GM12878 (cell line): ENCODE data around the gene BOD1L1. TPM values are rescaled to one million over a fixed set of nuclear protein-coding genes. Genes with fewer than 3 reads are reported as not detected.

Experiments
- ATAC-seq: fragments of 200-7000 bp; cut with Tn5 transposase; 3 replicates; pipeline ENCODE4 v1.9.1; 2020; ENCODE audit warnings: mild to moderate bottlenecking, moderate library complexity
- BruUV-seq: library from RNA; stranded (reverse); fragments of 400-500 nt; replicated peaks from 2 replicates; lab custom pipeline; 2021; lab: Mats Ljungman, UMichigan
- CTCF ChIA-PET: fragments of 300-600 bp; sonication (Branson Sonifier 250); formaldehyde crosslinking; extraction: SDS; loops from one replicate; lab custom pipeline; 2021; ENCODE audit warnings: inconsistent platforms; lab: Yijun Ruan, JAX
- POLR2A ChIA-PET: fragments of 350-600 bp; formaldehyde crosslinking; extraction: SDS; loops from one replicate; lab custom pipeline; 2021; ENCODE audit warnings: inconsistent platforms; lab: Charles Lee
- RAD21 ChIA-PET: fragments of 300-600 bp; sonication (Branson Sonifier 250); formaldehyde crosslinking; loops from one replicate; lab custom pipeline; 2023; ENCODE audit warnings: antibody characterized with exemption; ENCODE audit not compliant: unreplicated experiment; lab: Charles Lee
- SMC1A ChIA-PET: fragments of 300-600 bp; sonication (Branson Sonifier 250); formaldehyde crosslinking; loops from one replicate; lab custom pipeline; 2023; ENCODE audit not compliant: unreplicated experiment, uncharacterized antibody; lab: Charles Lee
- DNase-seq: peaks from one replicate; pipeline ENCODE4 v3.0.0-alpha.2; 2011; ENCODE audit warnings: low read depth, low spot score
- FAIRE-seq: peaks from 3 replicates; lab custom pipeline; 2011; peaks lifted over from hg19 to GRCh38; lab: Jason Lieb, UNC
- H2AFZ ChIP-seq: 2 replicates; pipeline ENCODE4 v1.6.0; 2011; ENCODE audit warnings: low read depth, low read length, control low read depth; ENCODE audit not compliant: control insufficient read depth
- H3K27ac ChIP-seq: 2 replicates; pipeline ENCODE4 v1.5.1; 2011; ENCODE audit warnings: control low read depth; ENCODE audit not compliant: control insufficient read depth, insufficient read depth
- H3K27me3 ChIP-seq, 2 experiments: replicated peaks in 1 of 2; 2 replicates each; pipeline versions ENCODE4 v1.6.0 to v1.6.1; 2011; ENCODE audit warnings: low read length in 1 of 2; ENCODE audit not compliant: control insufficient read depth in 2 of 2, insufficient read depth in 2 of 2
- H3K36me3 ChIP-seq, 2 experiments: 2 replicates each; pipeline ENCODE4 v1.5.1; 2011; ENCODE audit warnings: low read length in 1 of 2; ENCODE audit not compliant: control insufficient read depth in 2 of 2, insufficient read depth in 2 of 2
- H3K4me1 ChIP-seq: 2 replicates; pipeline ENCODE4 v1.6.1; 2011; ENCODE audit warnings: mild to moderate bottlenecking, low read length, moderate library complexity, mixed read lengths; ENCODE audit not compliant: control insufficient read depth, insufficient read depth
- H3K4me2 ChIP-seq: 2 replicates; pipeline ENCODE4 v1.6.0; 2011; ENCODE audit warnings: control low read depth; ENCODE audit not compliant: control insufficient read depth, insufficient read depth
- H3K4me3 ChIP-seq: fragments of 200-600 bp; sonication (generic); 2 replicates; pipeline ENCODE4 v1.5.1; 2016
- H3K79me2 ChIP-seq: 2 replicates; pipeline ENCODE4 v1.6.0; 2011; ENCODE audit warnings: low read length; ENCODE audit not compliant: control insufficient read depth, insufficient read depth
- H3K9ac ChIP-seq: 2 replicates; pipeline ENCODE4 v1.8.0; 2011; ENCODE audit warnings: low read length, control low read depth, mixed read lengths; ENCODE audit not compliant: control insufficient read depth, insufficient read depth
- H3K9me3 ChIP-seq: replicated peaks from 3 replicates; pipeline ENCODE4 v1.5.1; 2011; ENCODE audit warnings: mild to moderate bottlenecking, low read length; ENCODE audit not compliant: control insufficient read depth, insufficient read depth
- H4K20me1 ChIP-seq: 2 replicates; pipeline ENCODE4 v1.6.0; 2011; ENCODE audit not compliant: control insufficient read depth, insufficient read depth
- ATF7 ChIP-seq: fragments of 450-650 bp; IDR thresholded peaks from 2 replicates; pipeline ENCODE4 v1.6.1; 2016; ENCODE audit warnings: low read depth, mild to moderate bottlenecking
- BCL11A ChIP-seq: IDR thresholded peaks from 2 replicates; pipeline ENCODE4 v1.6.1; 2011; ENCODE audit warnings: low read depth, low read length
- CBFB ChIP-seq: IDR thresholded peaks from 2 replicates; pipeline ENCODE4 v1.6.1; 2016; ENCODE audit warnings: antibody characterized with exemption, low read depth
- EZH2 ChIP-seq: IDR thresholded peaks from 2 replicates; pipeline ENCODE4 v1.6.1; 2012; ENCODE audit warnings: low read depth, mild to moderate bottlenecking, control low read depth, inconsistent platforms, low read length, borderline replicate concordance; ENCODE audit not compliant: control insufficient read depth
- FOS ChIP-seq: IDR thresholded peaks from 3 replicates; pipeline ENCODE4 v1.6.1; 2011; ENCODE audit warnings: borderline replicate concordance; ENCODE audit not compliant: insufficient read length; ENCODE audit errors: extremely low read depth
- FOXK2 ChIP-seq: fragments of 450-650 bp; IDR thresholded peaks from 2 replicates; pipeline ENCODE4 v1.6.1; 2017; ENCODE audit warnings: mild to moderate bottlenecking, moderate library complexity
- IKZF2 ChIP-seq, 2 experiments: fragments of 450-650 bp; IDR thresholded peaks; 2 replicates each; pipeline ENCODE4 v1.6.1; 2017; ENCODE audit warnings: mild to moderate bottlenecking in 2 of 2, moderate library complexity in 2 of 2
- KLF5 ChIP-seq: fragments of 450-650 bp; IDR thresholded peaks from 2 replicates; pipeline ENCODE4 v1.6.1; 2014; ENCODE audit warnings: mild to moderate bottlenecking; ENCODE audit not compliant: partially characterized antibody
- NFIC ChIP-seq: IDR thresholded peaks from 2 replicates; pipeline ENCODE4 v1.6.1; 2012; ENCODE audit warnings: low read depth, mild to moderate bottlenecking, inconsistent platforms, low read length, moderate library complexity
- NR2F1 ChIP-seq: fragments of 450-650 bp; conservative IDR thresholded peaks from 2 replicates; pipeline ENCODE4 v1.6.1; 2017; ENCODE audit warnings: mild to moderate bottlenecking
- POLR2A ChIP-seq: IDR thresholded peaks from 2 replicates; pipeline ENCODE4 v1.6.1; 2011; ENCODE audit warnings: low read depth, mild to moderate bottlenecking, low read length
- RELA ChIP-seq: fragments of 450-650 bp; IDR thresholded peaks from 2 replicates; pipeline ENCODE4 v1.8.0; 2014; ENCODE audit warnings: borderline replicate concordance; ENCODE audit not compliant: partially characterized antibody
- TBL1XR1 ChIP-seq: IDR thresholded peaks from 2 replicates; pipeline ENCODE4 v1.6.1; 2012; ENCODE audit warnings: low read depth, low read length, improper control_type of control experiment
- ZBED1 ChIP-seq: IDR thresholded peaks from 2 replicates; pipeline ENCODE4 v1.6.1; 2016; ENCODE audit warnings: borderline replicate concordance
- WGBS: methylation state at CpG from one replicate; pipeline ENCODE4 v1.1.6; 2016; ENCODE audit warnings: low lambda C conversion rate; ENCODE audit not compliant: insufficient replicate concordance, insufficient coverage; ENCODE audit errors: missing lambda C conversion rate; 5-methylcytosine and 5-hydroxymethylcytosine counted together
- in situ Hi-C: fragments of 300-500 bp; cut with MboI; formaldehyde crosslinking; loops from 9 replicates; pipeline ENCODE4 v1.14.3; 2018; ENCODE audit warnings: mixed read lengths
- intact Hi-C: fragments of 100-400 bp; cut with micrococcal nuclease; formaldehyde crosslinking; loops from one replicate; pipeline ENCODE4 v1.14.2; 2022; ENCODE audit not compliant: unreplicated experiment
- polyA plus RNA-seq, 11 experiments: library from polyadenylated mRNA; depleted of rRNA in 4 of 11; unstranded in 6 of 11; stranded (reverse) in 5 of 11; fragments of >200 nt; fragmentation: Nextera tagmentation in 4 of 11; fragmentation: Illumina TruSeq in 1 of 11; extraction: Ambion mirVana in 4 of 11; extraction: Trizol in 1 of 11; gene quantifications; 1 replicate in 1 of 11; 2 replicates in 10 of 11; pipeline versions ENCODE4 v1.2.1 to v1.2.3, GENCODE V29; 2011 to 2016; ENCODE audit warnings: inconsistent platforms in 2 of 11, missing spikeins in 2 of 11, low read depth in 1 of 11
- total RNA-seq, 4 experiments: library from RNA; depleted of rRNA in 3 of 4; stranded (reverse); fragments of >200 nt in 3 of 4; fragmentation: Illumina TruSeq in 1 of 4; extraction: Trizol in 1 of 4; gene quantifications; 2 replicates each; pipeline versions ENCODE4 v1.2.1 to v1.2.3, GENCODE V29; 2013 to 2021
- TF ChIP-seq, protein P1 (sequence below): fragments of 450-650 bp; formaldehyde crosslinking; IDR thresholded peaks from 2 replicates; pipeline ENCODE4 v1.4.0; 2020; ENCODE audit warnings: mild to moderate bottlenecking, moderate library complexity
- TF ChIP-seq, protein P2 (sequence below): IDR thresholded peaks from 2 replicates; pipeline ENCODE4 v1.6.1; 2012; ENCODE audit warnings: low read depth, low read length, improper control_type of control experiment

BOD1L1 gene
- total and polyA plus RNA-seq, 10 of the 15 experiments (the other 5 are each of a cell fraction or from before 2014, with no cell fraction given) = 6.8 to 41.6 (median 24.3) TPM

DNA sequence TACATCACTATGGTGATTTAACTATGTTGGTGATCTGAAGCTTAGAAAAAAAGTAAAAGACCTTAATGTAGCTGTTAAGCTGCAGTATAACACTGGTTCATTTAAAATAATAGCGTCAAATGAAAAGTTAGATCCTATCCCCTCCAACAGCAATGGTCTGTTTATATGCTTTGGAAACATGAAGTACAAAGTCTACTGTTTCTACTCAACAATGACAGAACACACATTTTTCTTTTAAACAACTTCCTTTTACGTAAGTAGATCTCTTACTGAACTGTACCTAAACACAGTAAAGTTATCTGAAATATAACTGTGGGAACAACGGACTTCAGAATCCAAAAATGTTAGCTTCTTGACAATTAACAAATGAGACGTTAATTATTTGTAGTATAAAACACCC, 35.3 kb downstream of the BOD1L1 start:
- H3K36me3 ChIP-seq = peaks cover 2 to 35% of the 10 kb centered on the region in 2 experiments
- RAD21 ChIA-PET = no interaction called here
- no peak overlapping the region for H3K27ac ChIP-seq
- no peaks in the 10 kb centered on the region for H3K27me3 ChIP-seq
- no peaks in the 10 kb centered on the region for H3K9me3 ChIP-seq
- no peak overlapping the region for H2AFZ ChIP-seq
- H3K4me1 ChIP-seq = no peaks in the 10 kb centered on the region
- TF ChIP-seq POLR2A = no peak
- TF ChIP-seq EZH2 = no peak
- TF ChIP-seq NR2F1 = no peak
- no peak for TF ChIP-seq ATF7
- no peak for TF ChIP-seq CBFB
- TF ChIP-seq, protein P1, sequence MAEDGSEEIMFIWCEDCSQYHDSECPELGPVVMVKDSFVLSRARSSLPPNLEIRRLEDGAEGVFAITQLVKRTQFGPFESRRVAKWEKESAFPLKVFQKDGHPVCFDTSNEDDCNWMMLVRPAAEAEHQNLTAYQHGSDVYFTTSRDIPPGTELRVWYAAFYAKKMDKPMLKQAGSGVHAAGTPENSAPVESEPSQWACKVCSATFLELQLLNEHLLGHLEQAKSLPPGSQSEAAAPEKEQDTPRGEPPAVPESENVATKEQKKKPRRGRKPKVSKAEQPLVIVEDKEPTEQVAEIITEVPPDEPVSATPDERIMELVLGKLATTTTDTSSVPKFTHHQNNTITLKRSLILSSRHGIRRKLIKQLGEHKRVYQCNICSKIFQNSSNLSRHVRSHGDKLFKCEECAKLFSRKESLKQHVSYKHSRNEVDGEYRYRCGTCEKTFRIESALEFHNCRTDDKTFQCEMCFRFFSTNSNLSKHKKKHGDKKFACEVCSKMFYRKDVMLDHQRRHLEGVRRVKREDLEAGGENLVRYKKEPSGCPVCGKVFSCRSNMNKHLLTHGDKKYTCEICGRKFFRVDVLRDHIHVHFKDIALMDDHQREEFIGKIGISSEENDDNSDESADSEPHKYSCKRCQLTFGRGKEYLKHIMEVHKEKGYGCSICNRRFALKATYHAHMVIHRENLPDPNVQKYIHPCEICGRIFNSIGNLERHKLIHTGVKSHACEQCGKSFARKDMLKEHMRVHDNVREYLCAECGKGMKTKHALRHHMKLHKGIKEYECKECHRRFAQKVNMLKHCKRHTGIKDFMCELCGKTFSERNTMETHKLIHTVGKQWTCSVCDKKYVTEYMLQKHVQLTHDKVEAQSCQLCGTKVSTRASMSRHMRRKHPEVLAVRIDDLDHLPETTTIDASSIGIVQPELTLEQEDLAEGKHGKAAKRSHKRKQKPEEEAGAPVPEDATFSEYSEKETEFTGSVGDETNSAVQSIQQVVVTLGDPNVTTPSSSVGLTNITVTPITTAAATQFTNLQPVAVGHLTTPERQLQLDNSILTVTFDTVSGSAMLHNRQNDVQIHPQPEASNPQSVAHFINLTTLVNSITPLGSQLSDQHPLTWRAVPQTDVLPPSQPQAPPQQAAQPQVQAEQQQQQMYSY = no peak
- no peak for TF ChIP-seq NFIC
- TF ChIP-seq RELA = no peak
- TF ChIP-seq, protein P2, sequence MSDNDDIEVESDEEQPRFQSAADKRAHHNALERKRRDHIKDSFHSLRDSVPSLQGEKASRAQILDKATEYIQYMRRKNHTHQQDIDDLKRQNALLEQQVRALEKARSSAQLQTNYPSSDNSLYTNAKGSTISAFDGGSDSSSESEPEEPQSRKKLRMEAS = no peak
- TF ChIP-seq IKZF2 (IDR thresholded peaks at IDR 0.05) = no peak
- TF ChIP-seq FOS = no peak
- TF ChIP-seq KLF5 = no peak
- TF ChIP-seq ZBED1 = no peak
- no peak for TF ChIP-seq TBL1XR1
- no peak for TF ChIP-seq BCL11A
- TF ChIP-seq FOXK2 = no peak
- POLR2A ChIA-PET = no interaction called here
- SMC1A ChIA-PET = interaction anchor here (0.6 to 1.5 kb wide), 2 partner anchors 16 to 60 kb away, joined by 3 to 4 read pairs; no protein-coding TSS in a partner anchor
- no peak overlapping the region for H3K4me3 ChIP-seq
- H3K9ac ChIP-seq = no peak overlapping the region
- in situ Hi-C loops (no loop called here), intact Hi-C loops (no loop called here)
- BruUV-seq = no TSS peak
- WGBS = 98% methylated on average over 4 of the region's 4 CpGs
- no peak for ATAC-seq
- no peaks in the 10 kb centered on the region for H3K79me2 ChIP-seq
- DNase-seq = no peak
- no peaks in the 10 kb centered on the region for H4K20me1 ChIP-seq
- no peak for FAIRE-seq
- CTCF ChIA-PET = interaction anchor here (0.9 to 1.3 kb wide), 3 partner anchors 8 to 30 kb away, joined by 3 read pairs; no protein-coding TSS in a partner anchor
- H3K4me2 ChIP-seq = no peak overlapping the region
